Measurements from ENCODE around the gene DSCAML1.

The DSCAML1 gene

GRCh38 chr11:117428186-117428855 is 368.7 kb downstream of the DSCAML1 start:
- H3K36me3 ChIP-seq (ENCODE audit: insufficient read depth, low read length) = no peaks in the 10 kb centered on the region
- H3K9me2 ChIP-seq (ENCODE audit: low read depth, low read length) = no peaks in the 10 kb centered on the region
- H3K79me2 ChIP-seq (ENCODE audit: insufficient read depth, low read length) = no peaks in the 10 kb centered on the region
- no peaks in the 10 kb centered on the region for H3F3A ChIP-seq (ENCODE audit: insufficient read depth, low read length)
- no peak overlapping the region for H2AFZ ChIP-seq (ENCODE audit: low read length)
- no peaks in the 10 kb centered on the region for H4K20me1 ChIP-seq (ENCODE audit: insufficient read depth, low read length)
- H3K4me2 ChIP-seq (ENCODE audit: low read length) = no peak overlapping the region
- no peak for TF ChIP-seq CTCF (IDR thresholded peaks at IDR 0.05; ENCODE audit: low read length)
- no peak for TF ChIP-seq EZH2 (IDR thresholded peaks at IDR 0.05; ENCODE audit: borderline replicate concordance, low read length)
- H3K4me1 ChIP-seq (ENCODE audit: insufficient read depth, low read length, severe bottlenecking) = no peaks in the 10 kb centered on the region
- no peak overlapping the region for H3K9ac ChIP-seq (ENCODE audit: low read length)
- H3K9me3 ChIP-seq (ENCODE audit: low read length) = no peaks in the 10 kb centered on the region
- H3K4me3 ChIP-seq (ENCODE audit: low read depth, low read length, poor library complexity, severe bottlenecking) = no peak overlapping the region
- H3K27ac ChIP-seq (ENCODE audit: low read depth, low read length, poor library complexity, severe bottlenecking) = no peak overlapping the region
- no peaks in the 10 kb centered on the region for H3K27me3 ChIP-seq (ENCODE audit: insufficient read depth, low read length)

GRCh38 chr11:117427356-117427874 is 369.6 kb downstream of the DSCAML1 start:
- Histone ChIP-seq H3K9me3 (ENCODE audit: low read length) (no peaks in the 10 kb centered on the region), H4K20me1 (ENCODE audit: insufficient read depth, low read length) (no peaks in the 10 kb centered on the region), H3K9ac (ENCODE audit: low read length) (no peak overlapping the region), H2AFZ (ENCODE audit: low read length) (no peak overlapping the region), H3K4me1 (ENCODE audit: insufficient read depth, low read length, severe bottlenecking) (no peaks in the 10 kb centered on the region), H3K9me2 (ENCODE audit: low read depth, low read length) (no peaks in the 10 kb centered on the region), H3K4me3 (ENCODE audit: low read depth, low read length, poor library complexity, severe bottlenecking) (no peak overlapping the region), H3K36me3 (ENCODE audit: insufficient read depth, low read length) (no peaks in the 10 kb centered on the region), H3K27me3 (ENCODE audit: insufficient read depth, low read length) (no peaks in the 10 kb centered on the region), H3K4me2 (ENCODE audit: low read length) (no peak overlapping the region), H3K79me2 (ENCODE audit: insufficient read depth, low read length) (no peaks in the 10 kb centered on the region), H3F3A (ENCODE audit: insufficient read depth, low read length) (no peaks in the 10 kb centered on the region), H3K27ac (ENCODE audit: low read depth, low read length, poor library complexity, severe bottlenecking) (no peak overlapping the region)
- no peak for TF ChIP-seq EZH2 (IDR thresholded peaks at IDR 0.05; ENCODE audit: borderline replicate concordance, low read length)
- no peak for TF ChIP-seq CTCF (IDR thresholded peaks at IDR 0.05; ENCODE audit: low read length)

- H3K4me3 ChIP-seq (ENCODE audit: low read depth, low read length, poor library complexity, severe bottlenecking) = no peak overlapping the region
- no peaks in the 10 kb centered on the region for H3K79me2 ChIP-seq (ENCODE audit: insufficient read depth, low read length)
- H2AFZ ChIP-seq (ENCODE audit: low read length) = no peak overlapping the region
- no peaks in the 10 kb centered on the region for H3K27me3 ChIP-seq (ENCODE audit: insufficient read depth, low read length)
- no peaks in the 10 kb centered on the region for H3K4me1 ChIP-seq (ENCODE audit: insufficient read depth, low read length, severe bottlenecking)
- no peak overlapping the region for H3K27ac ChIP-seq (ENCODE audit: low read depth, low read length, poor library complexity, severe bottlenecking)
- TF ChIP-seq EZH2 (IDR thresholded peaks at IDR 0.05; ENCODE audit: borderline replicate concordance, low read length) (no peak), CTCF (IDR thresholded peaks at IDR 0.05; ENCODE audit: low read length) (no peak)
- H3F3A ChIP-seq (ENCODE audit: insufficient read depth, low read length) = no peaks in the 10 kb centered on the region
- H3K9me3 ChIP-seq (ENCODE audit: low read length) = no peaks in the 10 kb centered on the region
- H4K20me1 ChIP-seq (ENCODE audit: insufficient read depth, low read length) = no peaks in the 10 kb centered on the region
- no peaks in the 10 kb centered on the region for H3K9me2 ChIP-seq (ENCODE audit: low read depth, low read length)
- H3K36me3 ChIP-seq (ENCODE audit: insufficient read depth, low read length) = no peaks in the 10 kb centered on the region
- no peak overlapping the region for H3K4me2 ChIP-seq (ENCODE audit: low read length)
- no peak overlapping the region for H3K9ac ChIP-seq (ENCODE audit: low read length)
These were observed 370.1 kb downstream of the DSCAML1 start for GRCh38 chr11:117426941-117427340.

All from OCI-LY1 (cell line).